Ovary (tissue), 3 donors: ENCODE measurements around the gene CDC14B.

Experiments used
- EP300 ChIP-seq: sonication (generic); formaldehyde crosslinking; IDR thresholded peaks from one replicate; pipeline ENCODE4 v1.6.1; 2017; ENCODE audit warnings: antibody characterized with exemption
- POLR2A ChIP-seq: fragments of 450-650 bp; IDR thresholded peaks from one replicate; pipeline ENCODE4 v1.6.1; 2017; ENCODE audit warnings: antibody characterized with exemption, mild to moderate bottlenecking, moderate library complexity
- TF ChIP-seq, protein P1 (sequence below), 3 donors: fragments of 450-650 bp in 2 of 3; fragments of 200-600 bp in 1 of 3; IDR thresholded peaks; one replicate each; pipeline versions ENCODE4 v1.5.1 to v1.8.0; 2016 to 2022; ENCODE audit warnings: antibody characterized with exemption in 3 of 3, mild to moderate bottlenecking in 1 of 3
- donor health status: DM: no; HTN: no; CAD: no.

DNA sequence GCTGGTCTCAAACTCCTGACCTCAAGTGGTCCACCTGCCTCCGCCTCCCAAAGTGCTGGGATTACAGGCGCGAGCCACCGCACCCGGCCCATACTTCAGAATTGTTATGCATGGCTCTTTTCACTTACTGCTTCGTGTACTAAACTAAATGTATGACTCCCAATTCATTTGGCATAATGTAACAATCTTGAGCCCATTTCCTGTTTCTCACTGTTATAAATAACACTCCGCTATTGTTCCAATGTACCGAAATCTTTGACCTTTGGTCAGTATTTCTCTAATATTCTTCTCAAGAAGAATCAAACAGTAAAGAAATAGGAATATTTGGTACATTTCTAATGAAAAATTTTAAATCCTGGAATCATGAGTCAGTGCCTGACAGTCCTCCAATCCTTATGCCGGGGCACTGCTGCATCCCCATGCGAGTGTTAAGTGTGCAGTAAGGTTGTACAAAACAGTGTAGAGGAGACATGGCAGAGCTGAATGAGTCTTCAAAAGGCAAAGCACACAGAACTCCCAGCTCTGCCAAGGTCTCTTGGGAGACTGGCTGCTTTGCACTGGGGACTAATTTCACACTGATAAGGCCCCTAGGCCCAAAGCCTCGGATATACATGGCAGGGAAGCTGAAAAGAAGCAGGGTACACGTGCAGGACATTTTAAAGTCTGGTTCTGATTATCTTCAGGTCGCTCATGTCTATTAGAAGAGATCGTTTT lies 111.3 kb downstream of the CDC14B start:
- TF ChIP-seq, protein P1, sequence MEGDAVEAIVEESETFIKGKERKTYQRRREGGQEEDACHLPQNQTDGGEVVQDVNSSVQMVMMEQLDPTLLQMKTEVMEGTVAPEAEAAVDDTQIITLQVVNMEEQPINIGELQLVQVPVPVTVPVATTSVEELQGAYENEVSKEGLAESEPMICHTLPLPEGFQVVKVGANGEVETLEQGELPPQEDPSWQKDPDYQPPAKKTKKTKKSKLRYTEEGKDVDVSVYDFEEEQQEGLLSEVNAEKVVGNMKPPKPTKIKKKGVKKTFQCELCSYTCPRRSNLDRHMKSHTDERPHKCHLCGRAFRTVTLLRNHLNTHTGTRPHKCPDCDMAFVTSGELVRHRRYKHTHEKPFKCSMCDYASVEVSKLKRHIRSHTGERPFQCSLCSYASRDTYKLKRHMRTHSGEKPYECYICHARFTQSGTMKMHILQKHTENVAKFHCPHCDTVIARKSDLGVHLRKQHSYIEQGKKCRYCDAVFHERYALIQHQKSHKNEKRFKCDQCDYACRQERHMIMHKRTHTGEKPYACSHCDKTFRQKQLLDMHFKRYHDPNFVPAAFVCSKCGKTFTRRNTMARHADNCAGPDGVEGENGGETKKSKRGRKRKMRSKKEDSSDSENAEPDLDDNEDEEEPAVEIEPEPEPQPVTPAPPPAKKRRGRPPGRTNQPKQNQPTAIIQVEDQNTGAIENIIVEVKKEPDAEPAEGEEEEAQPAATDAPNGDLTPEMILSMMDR (IDR thresholded peaks at IDR 0.05): no peak
- TF ChIP-seq POLR2A (no peak), EP300 (no peak)
